ENCODE results near the gene GAS6. TPM values are rescaled to one million over a fixed set of nuclear protein-coding genes. Genes with fewer than 3 reads are reported as not detected.

The GAS6 gene
- total RNA-seq, 4 donors from 2014 or later: 152 to 284 (median 169) TPM

DNA sequence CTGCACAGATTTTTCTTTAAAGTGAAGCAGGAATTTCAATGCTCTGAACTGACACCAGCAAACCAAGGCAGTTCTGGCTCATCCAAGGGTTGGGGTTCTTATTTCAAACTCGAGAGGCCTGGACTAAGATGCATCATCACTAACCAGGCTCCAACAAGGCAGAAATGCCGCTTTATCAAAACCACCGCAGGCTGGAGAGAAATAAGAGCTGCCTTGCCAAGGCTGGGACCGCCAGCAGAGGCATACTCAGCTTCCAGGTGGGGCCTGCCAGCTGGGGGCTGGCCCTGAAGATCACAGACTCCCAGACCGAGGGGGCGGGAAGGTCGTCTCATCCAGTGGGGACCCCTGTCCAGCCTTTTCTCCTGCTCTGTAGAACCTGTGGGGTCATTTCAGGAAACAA is 37.4 kb upstream of the GAS6 start:
- Histone ChIP-seq H3K4me1 (no peaks in the 10 kb centered on the region), H3K27me3 (no peaks in the 10 kb centered on the region), H3K4me3 (no peak overlapping the region), H3K27ac (no peak overlapping the region), H3K36me3 (no peaks in the 10 kb centered on the region), H3K9me3 (no peaks in the 10 kb centered on the region)
- no peak for DNase-seq
- intact Hi-C loops (cut with DNase I; ENCODE audit: low total_unique reads): no loop called here
- in situ Hi-C loops (cut with MboI; ENCODE audit: low pct_ligation_motif_present in 1 of 4, low pct_unique_long_range_greater_than_20kb in 1 of 4, low sequenced_read_pairs in 3 of 4): no loop called here
- TF ChIP-seq EP300 (IDR thresholded peaks at IDR 0.05; ENCODE audit: low read depth) (no peak), POLR2AphosphoS5 (IDR thresholded peaks at IDR 0.05) (no peak), POLR2A (IDR thresholded peaks at IDR 0.05) (no peak)
- TF ChIP-seq, protein P1, sequence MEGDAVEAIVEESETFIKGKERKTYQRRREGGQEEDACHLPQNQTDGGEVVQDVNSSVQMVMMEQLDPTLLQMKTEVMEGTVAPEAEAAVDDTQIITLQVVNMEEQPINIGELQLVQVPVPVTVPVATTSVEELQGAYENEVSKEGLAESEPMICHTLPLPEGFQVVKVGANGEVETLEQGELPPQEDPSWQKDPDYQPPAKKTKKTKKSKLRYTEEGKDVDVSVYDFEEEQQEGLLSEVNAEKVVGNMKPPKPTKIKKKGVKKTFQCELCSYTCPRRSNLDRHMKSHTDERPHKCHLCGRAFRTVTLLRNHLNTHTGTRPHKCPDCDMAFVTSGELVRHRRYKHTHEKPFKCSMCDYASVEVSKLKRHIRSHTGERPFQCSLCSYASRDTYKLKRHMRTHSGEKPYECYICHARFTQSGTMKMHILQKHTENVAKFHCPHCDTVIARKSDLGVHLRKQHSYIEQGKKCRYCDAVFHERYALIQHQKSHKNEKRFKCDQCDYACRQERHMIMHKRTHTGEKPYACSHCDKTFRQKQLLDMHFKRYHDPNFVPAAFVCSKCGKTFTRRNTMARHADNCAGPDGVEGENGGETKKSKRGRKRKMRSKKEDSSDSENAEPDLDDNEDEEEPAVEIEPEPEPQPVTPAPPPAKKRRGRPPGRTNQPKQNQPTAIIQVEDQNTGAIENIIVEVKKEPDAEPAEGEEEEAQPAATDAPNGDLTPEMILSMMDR (IDR thresholded peaks at IDR 0.05): no peak
- 92 to 100% methylated on average over 4 to 7 of the region's 7 CpGs for WGBS, 2 donors (ENCODE audit: low coverage in 1 of 2)

- Histone ChIP-seq H3K9me3 (no peaks in the 10 kb centered on the region), H3K4me3 (no peak overlapping the region), H3K27me3 (peaks cover 4% of the 10 kb centered on the region), H3K4me1 (no peaks in the 10 kb centered on the region), H3K36me3 (no peaks in the 10 kb centered on the region), H3K27ac (no peak overlapping the region)
- in situ Hi-C loops (cut with MboI; ENCODE audit: low pct_ligation_motif_present in 1 of 4, low pct_unique_long_range_greater_than_20kb in 1 of 4, low sequenced_read_pairs in 3 of 4): no loop called here
- TF ChIP-seq, protein P1 (IDR thresholded peaks at IDR 0.05): no peak
- TF ChIP-seq POLR2A (IDR thresholded peaks at IDR 0.05) (no peak), EP300 (IDR thresholded peaks at IDR 0.05; ENCODE audit: low read depth) (no peak), POLR2AphosphoS5 (IDR thresholded peaks at IDR 0.05) (no peak)
- intact Hi-C loops (cut with DNase I; ENCODE audit: low total_unique reads): no loop called here
- no peak for DNase-seq
- 94 to 100% methylated on average over 1 to 10 of the region's 10 CpGs for WGBS, 2 donors (ENCODE audit: low coverage in 1 of 2)
Measured at GRCh38 chr13:113900646-113901045, 36.8 kb upstream of the GAS6 start.

GRCh38 chr13:113898391-113898790 is 34.5 kb upstream of the GAS6 start:
- TF ChIP-seq, protein P1 (IDR thresholded peaks at IDR 0.05): no peak
- TF ChIP-seq POLR2A (IDR thresholded peaks at IDR 0.05) (no peak), EP300 (IDR thresholded peaks at IDR 0.05; ENCODE audit: low read depth) (no peak), POLR2AphosphoS5 (IDR thresholded peaks at IDR 0.05) (no peak)
- Histone ChIP-seq H3K9me3 (no peaks in the 10 kb centered on the region), H3K27ac (no peak overlapping the region), H3K4me1 (no peaks in the 10 kb centered on the region), H3K4me3 (no peak overlapping the region), H3K36me3 (no peaks in the 10 kb centered on the region), H3K27me3 (peaks cover 14% of the 10 kb centered on the region)
- WGBS, 2 donors (ENCODE audit: low coverage in 1 of 2): 95% methylated on average over 8 to 15 of the region's 15 CpGs
- intact Hi-C loops (cut with DNase I; ENCODE audit: low total_unique reads): no loop called here
- in situ Hi-C loops (cut with MboI; ENCODE audit: low pct_ligation_motif_present in 1 of 4, low pct_unique_long_range_greater_than_20kb in 1 of 4, low sequenced_read_pairs in 3 of 4): no loop called here
- no peak for DNase-seq

GRCh38 chr13:113897966-113898365 is 34.1 kb upstream of the GAS6 start:
- TF ChIP-seq POLR2A (IDR thresholded peaks at IDR 0.05) (no peak), POLR2AphosphoS5 (IDR thresholded peaks at IDR 0.05) (no peak), EP300 (IDR thresholded peaks at IDR 0.05; ENCODE audit: low read depth) (no peak)
- TF ChIP-seq, protein P1 (IDR thresholded peaks at IDR 0.05): no peak
- Histone ChIP-seq H3K36me3 (no peaks in the 10 kb centered on the region), H3K27me3 (peaks cover 14% of the 10 kb centered on the region), H3K27ac (no peak overlapping the region), H3K4me3 (no peak overlapping the region), H3K9me3 (no peaks in the 10 kb centered on the region), H3K4me1 (no peaks in the 10 kb centered on the region)
- in situ Hi-C loops (cut with MboI; ENCODE audit: low pct_ligation_motif_present in 1 of 4, low pct_unique_long_range_greater_than_20kb in 1 of 4, low sequenced_read_pairs in 3 of 4): no loop called here
- intact Hi-C loops (cut with DNase I; ENCODE audit: low total_unique reads): no loop called here
- DNase-seq: no peak
- 80 to 86% methylated on average over 1 to 4 of the region's 4 CpGs for WGBS, 2 donors (ENCODE audit: low coverage in 1 of 2)

Measured in transverse colon (tissue), 4 donors.